Erythroblast (primary cell): ENCODE measurements around the gene MKX.
"Not testable (repeated sequence)": the region's sequence is repeated elsewhere in the genome, so short reads cannot be mapped to it uniquely, and the experiment has no call there.

Experiments used
- GATA1 ChIP-seq: IDR thresholded peaks from 2 replicates; pipeline ENCODE4 v1.6.1; 2011; ENCODE audit warnings: low read depth, mild to moderate bottlenecking, control low read depth, low read length, moderate library complexity
- POLR2A ChIP-seq: IDR thresholded peaks from 2 replicates; pipeline ENCODE4 v1.6.1; 2011; ENCODE audit warnings: mild to moderate bottlenecking, low read length

- not testable (repeated sequence) for TF ChIP-seq POLR2A, GATA1
Observed at GRCh38 chr10:27681795-27682194, 63.8 kb downstream of the MKX start.
